CD4-positive, alpha-beta T cell treated with Interleukin-15 for 1 hour (primary cell): Measurements from ENCODE around the gene CHST8.
A peak's percentile ranks its signal among the peaks of the same experiment; 100 is the strongest.

Experiments used
- DNase-seq: peaks from one replicate; pipeline ENCODE4 v3.0.0-alpha.2; 2020

CHST8 gene

DNA sequence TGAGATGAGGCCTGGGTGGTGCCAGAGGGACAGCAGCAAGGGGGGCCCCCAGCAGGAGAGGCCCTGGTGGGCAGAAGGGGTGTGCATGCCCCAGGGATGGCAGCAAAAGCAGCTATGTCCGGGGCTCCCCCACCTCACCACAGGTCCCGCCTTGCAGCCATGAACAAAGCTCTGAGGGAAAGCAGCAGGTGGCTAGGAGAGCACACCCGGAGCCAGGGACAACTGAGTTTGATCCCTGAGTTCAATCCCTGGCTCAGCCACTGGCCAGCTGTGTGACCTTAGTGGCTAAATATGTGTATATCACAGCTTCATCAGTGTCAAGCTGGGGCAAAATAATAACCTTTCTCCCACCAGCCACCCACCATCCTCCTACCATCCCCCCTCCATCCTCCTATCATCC lies 127.3 kb downstream of the CHST8 start:
- DNase-seq, result no peak

DNA sequence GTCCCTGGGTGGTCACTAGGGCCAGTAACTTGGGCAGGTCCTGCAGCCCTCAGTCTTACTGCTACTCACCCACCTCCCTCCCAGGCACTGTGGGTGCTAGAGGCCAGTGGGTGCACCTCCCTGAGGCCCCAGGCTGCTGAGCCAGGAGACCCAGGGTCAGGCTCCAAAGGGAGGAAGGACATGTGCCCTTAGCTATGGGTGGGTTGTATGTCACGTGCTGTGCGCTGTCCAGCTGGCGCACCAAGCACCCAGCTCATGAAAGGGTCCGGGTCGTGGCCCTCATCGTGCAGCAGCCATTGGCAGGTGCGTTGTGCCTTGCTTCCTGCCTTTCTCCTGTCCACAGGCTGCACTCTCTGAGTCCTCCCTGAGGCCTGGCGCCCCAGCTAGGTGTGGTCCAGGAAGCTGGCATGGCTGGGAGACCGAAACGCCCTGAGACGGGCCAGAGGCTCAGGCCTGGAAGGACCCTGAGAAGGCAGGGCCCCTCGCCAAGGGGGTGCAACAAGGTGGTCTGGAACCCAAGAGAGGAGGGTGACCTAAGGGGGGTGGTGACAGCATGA lies 127.9 kb downstream of the CHST8 start:
- no peak for DNase-seq

DNA sequence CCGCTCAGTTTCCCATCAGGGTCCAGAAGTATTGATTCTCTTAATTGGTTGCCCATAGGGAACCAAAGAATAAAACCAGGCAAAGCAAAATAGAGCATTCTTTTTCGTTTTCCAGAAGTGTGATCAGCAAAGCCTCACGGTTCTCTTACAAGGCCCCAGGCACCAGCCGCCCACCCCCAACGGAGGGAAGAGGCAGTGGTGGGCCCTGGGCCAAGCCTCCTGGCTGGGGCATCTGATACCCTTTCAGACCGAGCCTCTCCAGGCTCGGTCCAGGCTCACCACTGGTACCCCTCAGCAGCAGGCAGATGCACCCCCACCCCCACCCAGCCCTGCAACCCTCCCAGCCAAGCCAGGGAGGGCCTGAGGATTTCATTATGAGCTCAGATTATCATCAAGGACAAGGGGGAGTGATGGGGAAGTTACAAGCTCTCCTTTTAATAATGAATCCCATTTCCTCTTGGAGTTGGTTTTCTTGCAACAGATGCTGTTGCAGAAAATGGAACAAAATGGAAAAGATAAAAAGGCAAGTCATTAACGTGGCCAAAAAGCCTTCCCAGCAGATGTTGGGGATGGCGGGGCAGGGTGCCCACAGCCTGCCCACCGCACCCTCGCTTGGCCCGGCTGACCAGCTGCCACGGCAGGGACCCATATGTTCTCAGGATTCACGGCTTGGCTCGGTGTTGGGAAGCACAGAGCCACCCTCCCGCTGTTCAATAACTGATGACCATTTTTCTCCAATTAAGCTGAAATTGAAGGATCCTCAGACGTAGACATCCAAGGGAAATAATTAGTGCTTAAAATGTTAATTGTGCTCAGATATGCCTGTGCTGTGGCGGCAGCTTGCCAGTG lies 129.1 kb downstream of the CHST8 start:
- no peak for DNase-seq

DNA sequence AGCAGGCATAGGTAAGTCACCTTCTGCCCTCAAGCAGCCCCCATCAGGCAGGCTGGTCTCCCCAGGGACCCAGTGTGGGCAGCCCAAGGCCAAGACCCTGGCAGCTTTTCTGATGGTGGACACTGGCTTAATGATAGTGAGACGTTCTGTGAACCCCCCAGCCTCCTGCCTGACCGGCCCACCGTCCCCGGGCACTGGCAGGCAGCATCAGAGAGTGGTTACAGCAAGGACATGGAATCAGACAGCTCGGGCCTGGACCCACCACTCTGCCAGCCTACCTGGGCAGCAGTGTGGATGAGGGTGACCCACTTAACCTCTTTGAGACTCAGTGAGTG lies 129.7 kb downstream of the CHST8 start:
- DNase-seq, result no peak

DNA sequence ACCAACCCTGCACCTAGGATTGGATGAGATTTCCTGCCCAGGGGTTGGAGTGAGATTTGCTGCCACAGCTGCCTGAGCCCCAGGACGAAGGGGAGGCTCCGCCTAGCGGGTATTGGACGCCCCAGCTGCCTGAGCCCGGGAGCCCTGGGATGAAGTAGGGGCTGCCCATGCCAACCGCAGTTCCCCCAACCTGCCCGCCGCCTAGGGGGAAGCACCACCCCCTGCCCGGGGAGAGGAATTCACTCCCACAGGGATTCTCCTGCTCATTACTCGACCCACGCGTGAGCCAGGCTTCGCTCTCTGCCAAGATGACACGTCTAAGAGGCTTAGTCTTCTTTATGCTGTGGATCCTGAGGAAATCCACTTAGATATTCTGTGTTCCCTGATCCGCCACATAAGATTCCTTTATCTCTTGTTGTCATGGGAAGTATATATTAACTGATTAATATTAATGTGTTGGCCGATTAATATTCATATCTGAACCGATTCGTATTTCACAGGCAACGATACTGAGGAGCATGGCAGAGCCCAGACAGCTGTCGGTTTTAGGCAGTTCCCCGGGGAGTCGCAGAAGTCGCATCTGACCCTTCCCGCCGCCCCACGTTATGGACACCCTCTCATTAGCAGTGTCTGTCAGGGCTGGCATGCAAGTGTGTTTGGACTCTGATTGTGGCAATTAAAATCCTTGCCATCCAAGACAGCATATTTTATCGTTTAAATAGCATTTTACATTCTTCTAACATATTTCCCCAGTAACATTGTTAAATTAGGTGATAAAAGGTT lies 130.5 kb downstream of the CHST8 start:
- DNase-seq, result no peak

DNA sequence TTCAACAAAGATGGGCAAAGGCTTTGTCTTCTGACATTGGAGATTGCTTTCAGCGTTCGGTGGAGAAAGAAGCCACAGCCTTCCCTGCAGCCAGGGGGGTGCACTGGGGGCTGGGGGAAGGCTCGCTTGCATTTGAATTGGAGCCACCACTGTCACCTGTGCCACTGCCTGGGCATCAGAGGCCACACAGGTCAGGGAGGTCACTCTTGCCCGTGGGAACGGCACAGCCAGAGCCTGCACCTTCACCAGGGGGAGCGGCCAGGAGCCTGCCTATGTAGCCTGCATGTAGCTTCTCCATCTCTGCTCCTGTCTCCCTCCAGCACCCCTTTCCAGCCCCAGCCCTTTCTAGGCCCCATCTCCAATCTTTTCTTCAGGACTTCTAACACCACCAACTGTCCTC lies 131.2 kb downstream of the CHST8 start:
- no peak for DNase-seq

DNA sequence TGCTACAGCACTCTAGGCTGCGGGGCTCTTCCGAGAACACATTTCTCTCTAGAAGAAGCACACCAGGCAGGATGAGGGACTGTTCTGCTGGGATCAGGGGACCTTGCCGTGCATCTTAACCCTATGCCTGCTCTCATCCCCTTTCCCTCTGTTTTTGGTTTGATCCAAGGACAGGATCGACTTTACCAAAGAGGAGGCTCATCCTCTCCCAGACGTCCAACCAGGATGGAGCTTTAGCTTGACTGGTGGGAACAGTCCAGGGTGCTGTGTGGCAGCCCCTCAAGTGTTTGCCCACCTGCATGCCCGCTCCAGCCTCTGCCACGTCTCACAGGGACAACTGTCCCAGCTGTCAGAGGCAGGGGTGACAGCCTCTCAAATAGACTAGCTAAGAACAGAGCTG lies 132.6 kb downstream of the CHST8 start:
- no peak for DNase-seq

DNA sequence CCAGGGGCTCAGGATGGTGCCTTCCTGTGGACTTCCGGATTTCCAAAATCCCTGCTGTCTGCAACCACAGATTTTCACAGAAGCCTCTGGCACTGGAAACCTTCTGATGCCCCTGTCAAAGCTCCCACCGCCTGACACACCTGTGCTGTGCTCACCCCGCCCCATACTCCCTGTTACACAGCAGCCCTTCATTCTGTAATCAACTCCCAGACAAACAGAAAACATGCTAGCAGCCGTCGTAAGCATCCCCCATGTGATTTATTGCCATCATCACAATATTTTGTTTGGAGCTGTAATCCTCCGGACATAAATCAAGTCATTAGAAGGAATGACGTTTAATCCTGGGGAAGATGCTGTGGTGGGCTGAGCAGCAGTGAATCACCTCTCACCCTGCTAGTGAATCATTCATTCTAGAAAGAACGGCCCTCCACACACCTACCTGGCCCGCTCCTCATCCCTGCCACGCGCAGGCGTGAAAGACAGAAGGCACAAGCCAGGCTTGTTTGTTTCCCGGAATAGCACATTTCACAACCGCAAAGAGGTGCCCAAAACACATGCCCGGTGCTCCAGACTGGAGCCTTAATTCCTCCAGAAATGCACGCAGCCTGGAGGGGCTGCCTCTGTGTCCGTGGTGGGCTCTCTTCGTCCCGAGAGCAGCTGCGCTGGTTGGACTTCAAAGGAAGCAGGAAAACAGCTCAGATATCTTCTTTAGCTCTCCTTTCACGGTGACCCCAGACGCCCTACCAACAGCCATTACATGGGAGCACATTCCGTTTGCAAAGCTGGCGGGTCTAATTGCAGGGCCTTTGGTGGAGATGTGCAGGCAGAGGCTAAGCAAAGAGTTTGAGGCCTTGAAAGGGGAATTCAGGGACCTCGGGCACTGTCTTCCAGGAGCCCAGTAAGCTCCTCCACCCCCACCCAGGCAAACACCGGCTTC lies 133.6 kb downstream of the CHST8 start:
- no peak for DNase-seq

DNA sequence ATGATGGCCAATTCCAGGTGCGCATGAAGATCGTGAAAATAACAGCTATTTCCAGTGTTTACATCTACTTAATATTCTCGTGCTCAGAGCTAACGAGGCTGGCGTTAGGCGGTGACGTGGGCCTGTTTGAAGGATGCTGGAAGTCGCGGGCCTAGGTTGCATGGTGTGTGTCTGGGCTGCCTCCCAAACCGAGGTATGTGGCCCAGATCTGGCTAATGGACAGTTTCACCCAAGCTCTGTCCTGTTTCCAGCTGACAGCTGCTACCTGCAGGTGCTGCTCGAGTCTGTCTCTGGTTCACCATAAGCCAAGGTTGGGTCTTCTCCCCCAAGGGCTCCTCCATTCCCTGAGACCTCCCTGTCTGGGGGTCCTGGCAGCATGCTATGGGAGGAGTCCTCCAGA lies 134.4 kb downstream of the CHST8 start:
- no peak for DNase-seq

DNA sequence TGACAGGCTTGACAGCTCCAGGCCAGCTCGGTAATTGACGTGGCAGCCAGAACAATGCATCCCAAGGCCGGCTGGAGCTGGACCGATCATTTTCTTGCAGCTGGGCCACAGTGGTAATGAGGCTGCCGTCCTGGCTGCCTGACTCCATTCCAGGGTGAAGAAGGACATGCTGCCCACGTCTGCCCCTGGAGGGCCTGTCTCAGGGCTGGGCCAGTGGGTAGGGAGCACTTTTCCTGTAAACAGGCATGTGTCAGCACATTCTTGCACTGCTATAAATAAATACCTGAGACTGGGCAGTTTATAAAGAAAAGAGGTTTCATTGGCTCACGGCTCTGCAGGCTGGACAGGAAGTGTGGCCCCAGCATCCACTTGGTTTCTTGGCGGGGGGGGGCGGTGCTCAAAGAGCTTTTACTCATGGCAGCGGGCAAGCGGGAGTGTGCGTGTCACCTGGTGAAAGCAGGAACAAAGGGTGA lies 136.8 kb downstream of the CHST8 start:
- DNase-seq, result no peak

DNA sequence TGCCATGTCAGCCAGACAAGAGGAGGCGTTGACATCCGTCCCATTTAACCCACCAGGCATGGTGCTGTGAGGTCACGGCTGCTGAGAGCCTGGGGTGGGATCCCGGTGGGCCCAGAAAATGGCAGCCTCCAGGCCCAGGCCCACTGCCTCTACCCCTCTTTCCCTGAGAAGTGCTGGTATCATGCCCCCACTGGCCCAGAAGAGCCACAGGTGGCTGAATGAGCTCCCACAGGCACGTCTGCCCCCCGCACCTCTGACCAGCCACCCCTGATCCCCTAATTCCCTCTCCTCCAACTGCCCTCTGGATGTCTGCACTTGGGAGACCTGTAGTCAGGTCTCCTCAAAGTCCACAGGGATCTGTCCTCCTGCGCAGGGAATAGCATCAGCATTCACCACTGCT lies 137.6 kb downstream of the CHST8 start:
- no peak for DNase-seq

DNA sequence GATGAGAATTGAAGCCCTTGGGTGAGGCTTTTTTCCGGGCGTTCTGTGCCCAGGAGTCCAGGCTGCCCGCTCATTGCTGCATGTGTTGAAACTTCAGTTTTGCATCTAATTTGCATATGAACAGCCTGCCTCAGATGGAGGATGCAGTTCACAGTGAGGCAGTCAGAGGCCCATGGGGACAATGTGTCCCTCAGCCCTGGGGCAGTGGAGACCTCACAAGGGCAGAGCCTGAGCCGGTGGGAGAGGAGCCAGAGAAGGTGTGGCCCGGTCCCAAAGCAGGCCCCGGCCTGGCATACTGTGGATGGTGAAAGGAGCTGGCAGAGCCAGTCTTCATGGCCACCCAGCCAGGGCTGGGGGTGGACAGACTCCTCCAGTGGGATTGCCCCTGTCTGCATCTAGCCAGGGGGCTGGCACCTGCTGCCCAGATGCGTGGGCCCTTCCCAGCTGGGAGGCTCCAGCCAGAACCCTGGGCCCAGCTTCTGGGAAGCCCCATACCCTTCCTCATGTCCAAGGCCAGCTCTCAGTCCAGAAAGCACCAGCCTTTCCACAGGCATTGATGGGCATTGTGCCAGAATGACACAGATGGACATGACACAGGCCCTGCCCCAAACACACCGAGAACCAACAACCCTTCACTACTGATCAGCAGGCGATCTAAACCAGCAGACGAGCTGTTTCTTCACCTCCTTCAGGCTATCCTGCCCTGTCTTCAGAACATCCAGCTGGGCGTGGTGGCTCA lies 142.0 kb downstream of the CHST8 start:
- no peak for DNase-seq

DNA sequence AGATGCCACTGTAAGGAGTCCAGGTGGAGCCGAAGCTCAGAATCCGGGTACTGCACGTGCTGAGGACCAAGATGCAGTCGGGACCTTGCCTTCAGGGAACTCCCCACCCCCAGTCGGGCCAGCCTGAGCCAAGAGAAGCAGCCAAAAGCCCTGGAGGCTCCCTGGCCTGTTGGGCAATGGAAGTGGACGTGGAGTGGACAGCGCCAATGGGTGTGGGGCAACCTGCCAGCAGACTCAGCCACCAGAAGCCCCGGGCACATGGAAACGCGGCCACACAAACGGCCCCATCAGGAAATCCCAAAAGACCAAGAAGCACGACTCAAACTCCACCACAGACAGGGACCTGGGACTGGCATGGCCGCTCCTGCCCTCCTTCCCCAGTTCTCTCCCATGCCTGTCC lies 144.9 kb downstream of the CHST8 start:
- DNase-seq, result no peak

DNA sequence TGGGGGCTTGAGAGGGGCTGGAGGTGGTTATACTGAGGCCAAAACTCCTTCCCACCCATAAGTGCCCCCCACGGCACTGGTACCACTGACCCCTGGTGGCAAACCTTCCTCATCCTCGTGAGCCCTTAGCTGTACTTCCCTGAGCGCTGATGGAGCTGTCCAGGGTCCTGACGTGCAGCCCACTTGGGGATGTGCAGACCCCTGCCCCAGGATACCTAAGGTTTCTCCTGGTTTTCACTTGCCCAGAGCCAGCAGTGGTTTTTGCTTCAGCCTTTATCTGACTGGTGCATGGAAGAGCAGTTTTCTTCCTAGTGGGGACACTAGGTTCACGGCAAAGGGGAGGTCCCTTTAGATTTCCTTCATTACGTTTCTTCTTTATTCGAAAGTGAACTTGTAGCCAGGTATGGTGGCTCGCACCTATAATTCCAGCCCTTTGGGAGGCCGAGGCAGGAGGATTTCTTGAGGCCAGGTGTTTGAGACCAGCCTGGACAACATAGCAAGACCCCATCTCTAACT lies 146.2 kb downstream of the CHST8 start:
- no peak for DNase-seq

DNA sequence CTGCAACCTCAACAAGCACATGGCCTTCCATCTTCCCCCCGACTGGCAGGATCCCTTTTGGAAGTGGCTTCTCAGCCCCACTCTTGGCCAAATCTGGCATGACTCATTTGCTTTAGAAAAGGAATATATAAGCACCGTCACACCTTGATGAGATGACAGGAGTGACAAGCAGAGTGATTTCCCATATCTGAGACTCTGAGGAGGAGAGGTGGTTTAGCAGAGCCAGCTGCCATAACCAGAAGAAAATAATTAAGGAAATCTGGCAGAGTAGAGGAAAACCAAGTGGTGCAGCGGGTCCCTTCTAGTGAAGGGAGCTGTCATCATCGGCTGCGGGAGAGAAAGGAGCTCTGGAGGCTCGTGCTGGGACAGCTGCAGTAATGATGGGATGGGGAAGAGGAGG lies 147.5 kb downstream of the CHST8 start:
- DNase-seq, result no peak

DNA sequence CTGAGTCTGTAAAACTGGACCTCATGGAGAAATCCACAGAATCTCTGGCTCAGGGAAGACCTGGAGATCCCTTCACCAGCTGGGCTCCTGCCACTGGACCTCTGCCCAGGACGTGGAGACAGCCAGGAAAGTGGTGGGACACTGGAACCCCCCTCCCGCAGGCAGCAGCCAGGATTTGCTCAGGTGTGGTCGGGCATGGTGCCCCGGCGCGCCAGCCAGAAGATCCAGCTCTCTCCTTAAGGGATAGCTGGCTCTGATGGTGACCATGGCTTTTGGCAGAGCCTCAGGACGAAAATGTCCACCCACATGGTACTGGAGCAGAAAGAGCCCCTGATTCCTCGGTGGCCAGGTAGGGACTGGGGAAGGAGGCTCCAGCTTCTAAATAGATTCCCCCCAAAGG lies 148.4 kb downstream of the CHST8 start:
- DNase-seq, result no peak

DNA sequence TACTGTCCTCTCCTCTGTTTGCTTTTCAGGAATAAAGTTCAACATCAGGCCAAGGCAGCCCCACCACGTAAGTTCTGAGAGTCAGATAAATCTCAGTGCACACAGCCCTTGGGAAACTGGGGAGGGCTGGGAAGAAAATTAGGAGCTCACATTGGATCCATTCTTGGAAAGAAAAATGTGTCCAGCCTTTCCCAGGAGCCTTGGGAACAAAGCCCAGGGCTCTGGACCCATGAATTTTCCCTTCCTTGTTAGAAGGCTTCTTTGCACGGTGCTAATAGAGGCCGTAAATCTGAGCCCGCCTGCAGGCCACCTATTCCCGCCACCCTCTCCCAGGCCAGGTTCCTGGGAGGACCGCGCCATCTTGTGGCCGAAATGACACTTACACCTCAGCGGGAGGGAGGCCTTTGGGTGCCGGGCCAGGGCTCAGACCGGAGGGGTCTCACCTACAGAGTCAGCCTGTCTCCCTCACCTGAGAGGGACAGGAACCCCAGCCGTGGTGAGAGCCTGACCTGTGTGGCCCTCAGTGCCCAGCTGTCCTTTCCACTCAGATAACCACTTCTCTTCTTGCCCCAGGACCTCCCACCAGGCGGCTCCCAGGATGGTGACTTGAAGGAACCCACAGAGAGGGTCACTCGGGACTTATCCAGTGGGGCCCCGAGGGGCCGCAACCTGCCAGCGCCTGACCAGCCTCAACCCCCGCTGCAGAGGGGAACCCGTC lies 149.8 kb downstream of the CHST8 start:
- peak; percentile 44 for DNase-seq

DNA sequence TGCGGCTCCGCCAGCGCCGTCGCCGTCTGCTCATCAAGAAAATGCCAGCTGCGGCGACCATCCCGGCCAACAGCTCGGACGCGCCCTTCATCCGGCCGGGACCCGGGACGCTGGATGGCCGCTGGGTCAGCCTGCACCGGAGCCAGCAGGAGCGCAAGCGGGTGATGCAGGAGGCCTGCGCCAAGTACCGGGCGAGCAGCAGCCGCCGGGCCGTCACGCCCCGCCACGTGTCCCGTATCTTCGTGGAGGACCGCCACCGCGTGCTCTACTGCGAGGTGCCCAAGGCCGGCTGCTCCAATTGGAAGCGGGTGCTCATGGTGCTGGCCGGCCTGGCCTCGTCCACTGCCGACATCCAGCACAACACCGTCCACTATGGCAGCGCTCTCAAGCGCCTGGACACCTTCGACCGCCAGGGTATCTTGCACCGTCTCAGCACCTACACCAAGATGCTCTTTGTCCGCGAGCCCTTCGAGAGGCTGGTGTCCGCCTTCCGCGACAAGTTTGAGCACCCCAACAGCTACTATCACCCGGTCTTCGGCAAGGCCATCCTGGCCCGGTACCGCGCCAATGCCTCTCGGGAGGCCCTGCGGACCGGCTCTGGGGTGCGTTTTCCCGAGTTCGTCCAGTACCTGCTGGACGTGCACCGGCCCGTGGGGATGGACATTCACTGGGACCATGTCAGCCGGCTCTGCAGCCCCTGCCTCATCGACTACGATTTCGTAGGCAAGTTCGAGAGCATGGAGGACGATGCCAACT lies 150.5 kb downstream of the CHST8 start:
- DNase-seq, result no peak

DNA sequence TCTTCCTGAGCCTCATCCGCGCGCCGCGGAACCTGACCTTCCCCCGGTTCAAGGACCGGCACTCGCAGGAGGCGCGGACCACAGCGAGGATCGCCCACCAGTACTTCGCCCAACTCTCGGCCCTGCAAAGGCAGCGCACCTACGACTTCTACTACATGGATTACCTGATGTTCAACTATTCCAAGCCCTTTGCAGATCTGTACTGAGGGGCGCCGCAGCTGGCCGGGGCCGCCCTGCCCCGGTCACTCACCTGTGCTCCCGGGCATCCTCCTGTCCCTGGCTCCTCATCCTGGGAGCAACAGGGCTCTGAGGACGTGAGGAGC lies 151.1 kb downstream of the CHST8 start:
- DNase-seq, result no peak
